Caki2 (cell line): ENCODE data around the gene SNAPC2. TPM values are rescaled to one million over a fixed set of nuclear protein-coding genes. Genes with fewer than 3 reads are reported as not detected.
"Not testable (repeated sequence)": the region's sequence is repeated elsewhere in the genome, so short reads cannot be mapped to it uniquely, and the experiment has no call there.

Experiments used
- DNase-seq: peaks from one replicate; pipeline ENCODE4 v3.0.0-alpha.2; 2015; ENCODE audit warnings: low read depth
- in situ Hi-C: cut with HindIII; loops from 2 replicates; pipeline ENCODE4 v1.10.0; 2016; ENCODE audit warnings: low sequenced_read_pairs, low pct_unique_long_range_greater_than_20kb, mixed read lengths
- total RNA-seq: library from RNA; depleted of rRNA; stranded (reverse); fragments of >200 nt; shearing (Covaris generic); gene quantifications from 2 replicates; pipeline ENCODE4 v1.2.3, GENCODE V29; 2014; ENCODE audit warnings: low replicate concordance

SNAPC2 gene
- total RNA-seq, 1 experiment from 2014 or later: 19.2 TPM

DNA sequence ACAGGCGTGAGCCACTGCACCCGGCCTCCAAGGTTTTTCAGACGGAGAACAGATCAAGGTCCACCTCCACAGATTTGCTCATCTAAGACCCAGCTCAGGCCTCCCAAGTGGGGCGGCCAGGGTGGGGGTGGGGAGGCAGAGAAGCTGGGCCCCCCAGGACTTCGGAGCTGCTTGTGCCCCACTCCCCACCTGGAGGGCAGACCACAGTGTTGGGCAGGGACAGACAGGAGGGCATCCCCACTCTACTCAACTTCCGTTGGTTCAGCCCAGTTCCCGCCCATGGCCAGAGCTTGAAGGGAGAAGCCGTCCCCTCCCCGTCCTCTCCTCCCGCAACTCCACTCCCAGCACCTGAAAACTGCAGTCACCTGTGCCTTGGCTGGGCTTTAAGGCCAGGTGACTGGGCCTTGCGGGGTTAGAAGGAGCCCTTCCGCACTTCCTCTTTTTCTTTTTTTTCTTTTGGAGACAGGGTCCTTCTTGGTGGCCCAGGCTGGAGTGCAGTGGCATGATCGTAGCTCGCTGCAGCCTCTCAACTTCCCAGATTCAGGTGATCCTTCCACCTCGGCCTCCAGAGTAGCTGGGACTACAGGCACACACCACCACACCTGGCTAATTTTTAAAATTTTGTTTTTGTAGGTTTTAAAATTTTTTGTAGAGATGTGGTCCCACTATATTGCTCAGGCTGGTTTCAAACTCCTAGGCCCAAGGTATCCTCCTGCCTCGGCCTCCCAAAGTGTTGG, 32.6 kb upstream of the SNAPC2 start:
- in situ Hi-C loops: no loop called here

DNA sequence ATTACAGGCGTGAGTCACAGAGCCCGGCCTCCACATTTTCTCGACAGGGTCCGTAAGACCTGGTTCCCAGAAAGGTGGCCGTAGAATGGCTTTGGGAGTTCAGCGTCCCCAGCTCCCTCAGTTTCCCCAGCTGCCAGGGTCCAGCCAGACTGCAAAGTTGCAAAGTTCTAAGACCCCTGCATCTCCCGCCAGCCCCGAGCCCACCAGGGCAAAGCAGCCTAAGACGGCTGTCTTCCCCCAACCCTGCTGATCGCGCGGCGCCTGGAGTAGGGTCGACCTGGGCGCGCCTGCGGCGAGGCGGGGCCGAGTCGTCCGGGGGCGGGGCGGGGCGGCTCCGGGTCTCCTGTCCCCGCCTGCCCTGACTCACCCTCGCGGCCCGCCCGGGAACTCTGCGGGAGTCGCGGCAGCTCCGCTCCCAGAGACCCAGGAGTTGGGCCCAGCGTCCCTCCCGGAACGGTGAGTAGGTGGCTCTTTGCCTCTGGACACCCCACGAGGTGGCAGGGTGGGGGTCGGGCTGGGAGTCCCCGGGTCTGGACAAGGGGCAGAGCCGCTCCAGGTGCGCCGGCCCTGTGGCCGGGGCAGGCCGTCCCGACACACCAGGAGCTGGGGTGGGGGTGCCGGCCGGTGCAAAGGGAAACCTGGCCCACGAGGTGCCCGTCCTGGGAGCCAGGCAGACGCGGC, 31.9 kb upstream of the SNAPC2 start, which contains the start of gene LRRC8E:
Gene LRRC8E (plus strand): TSS at position 366 of the 681 bp plus-strand sequence. CDS start 7,094 bp downstream, outside the sequence.
- in situ Hi-C loops: no loop called here
- DNase-seq: peak; percentile 39

More for the DNA sequence above, 32.6 kb upstream of the SNAPC2 start:
- DNase-seq: no peak

DNA sequence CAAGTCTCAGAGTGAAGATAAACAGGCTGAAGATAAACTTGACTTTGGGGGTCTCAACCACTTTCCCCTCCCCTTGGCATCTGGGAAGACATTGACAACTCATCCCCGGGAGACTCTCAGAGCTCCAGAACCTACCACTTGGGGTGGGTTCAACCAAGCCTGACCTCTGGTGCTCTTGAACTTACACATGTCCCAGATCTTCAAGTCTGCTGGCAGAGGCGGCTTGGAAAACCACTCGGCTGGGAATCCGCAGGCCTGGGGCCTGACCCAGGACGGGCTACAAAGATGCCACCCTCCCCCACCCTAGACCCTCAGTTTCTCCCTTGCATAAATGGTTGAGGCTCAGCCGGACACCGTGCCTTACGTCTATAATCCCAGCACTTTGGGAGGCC, 31.3 kb upstream of the SNAPC2 start:
- no peak for DNase-seq
- in situ Hi-C loops: no loop called here

DNA sequence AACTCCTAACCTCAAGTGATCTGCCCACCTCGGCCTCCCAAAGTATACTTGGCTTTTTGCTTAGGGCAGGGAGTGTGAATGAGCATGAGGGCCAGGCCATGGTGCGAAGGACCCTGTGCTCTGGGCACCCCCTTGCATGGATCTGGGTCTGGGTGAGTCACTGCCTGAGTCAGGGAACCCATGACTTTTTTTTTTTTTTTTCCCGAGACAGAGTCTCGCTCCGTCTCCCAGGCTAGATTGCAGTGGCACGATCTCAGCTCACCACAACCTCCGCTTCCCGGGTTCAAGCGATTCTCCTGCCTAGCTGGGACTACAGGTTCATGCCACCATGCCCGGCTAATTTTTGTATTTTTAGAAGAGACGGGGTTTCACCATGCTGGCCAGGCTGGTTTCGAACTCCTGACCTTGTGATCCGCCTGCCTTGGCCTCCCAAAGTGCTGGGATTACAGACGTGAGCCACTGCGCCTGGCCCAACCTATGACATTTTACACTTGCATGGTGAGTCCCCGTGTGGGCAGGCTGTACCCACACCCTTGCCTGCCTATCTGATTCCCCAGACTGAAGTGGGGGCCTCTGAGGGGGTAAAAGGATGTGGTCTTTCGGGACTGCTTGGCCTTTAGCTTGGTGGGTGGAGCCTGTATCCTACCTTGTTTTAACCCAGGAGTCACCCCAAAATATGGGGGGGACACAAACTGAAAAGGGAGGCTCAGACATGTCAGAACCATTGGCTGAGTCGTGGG, 26.6 kb upstream of the SNAPC2 start:
- peak; percentile 51 for DNase-seq
- in situ Hi-C loops: not testable (repeated sequence)

DNA sequence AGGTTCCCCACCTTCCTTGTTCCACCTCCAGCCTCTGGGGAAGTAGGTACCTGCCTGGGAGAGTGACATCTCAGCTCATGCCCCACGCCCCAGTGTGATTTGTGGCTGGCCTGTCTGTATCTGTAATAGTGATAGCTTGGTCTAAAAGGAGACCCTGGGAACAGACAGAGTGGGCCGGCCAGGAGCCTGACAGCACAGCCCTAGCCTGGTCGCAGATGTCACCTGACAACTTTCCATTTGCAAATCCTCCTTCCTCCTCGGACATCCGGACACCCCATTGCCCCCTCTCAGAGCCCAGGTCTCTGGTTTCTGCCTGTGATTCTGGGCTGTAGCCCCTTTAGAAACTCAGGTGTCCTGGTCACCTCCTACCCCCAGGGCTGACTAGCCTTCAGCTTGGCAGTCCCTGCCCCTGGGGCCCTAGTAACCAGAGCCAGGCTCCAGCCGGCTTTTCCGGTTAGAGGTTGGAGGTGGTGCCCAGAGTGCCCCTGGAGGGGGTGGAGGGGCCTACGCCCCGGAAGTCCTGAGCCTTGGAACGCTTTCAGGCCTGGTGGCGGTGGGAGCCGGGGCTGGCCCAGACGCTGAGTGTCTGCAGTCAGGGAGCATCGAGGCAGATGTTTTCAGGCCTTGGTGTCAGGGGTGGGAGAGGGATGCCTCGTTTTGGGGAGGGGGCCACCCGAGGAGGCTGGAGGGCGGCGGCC, 25.4 kb upstream of the SNAPC2 start:
- DNase-seq: no peak
- in situ Hi-C loops: no loop called here

DNA sequence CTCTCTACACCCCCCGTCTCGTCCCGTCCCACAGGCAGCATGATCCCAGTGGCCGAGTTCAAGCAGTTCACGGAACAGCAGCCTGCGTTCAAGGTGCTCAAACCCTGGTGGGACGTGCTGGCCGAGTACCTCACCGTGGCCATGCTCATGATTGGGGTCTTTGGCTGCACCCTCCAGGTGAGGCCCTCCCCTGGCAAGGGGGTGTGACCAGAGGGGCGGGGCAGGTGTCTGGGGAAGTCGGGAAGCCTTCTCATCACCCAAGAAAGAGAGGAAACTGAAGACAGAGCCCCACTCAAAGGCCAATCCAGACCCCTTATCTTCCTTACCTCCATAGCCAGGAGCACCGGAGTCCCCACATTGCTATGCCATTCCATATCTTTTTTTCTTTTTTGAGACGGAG, 24.6 kb upstream of the SNAPC2 start:
- in situ Hi-C loops: no loop called here
- DNase-seq: no peak

DNA sequence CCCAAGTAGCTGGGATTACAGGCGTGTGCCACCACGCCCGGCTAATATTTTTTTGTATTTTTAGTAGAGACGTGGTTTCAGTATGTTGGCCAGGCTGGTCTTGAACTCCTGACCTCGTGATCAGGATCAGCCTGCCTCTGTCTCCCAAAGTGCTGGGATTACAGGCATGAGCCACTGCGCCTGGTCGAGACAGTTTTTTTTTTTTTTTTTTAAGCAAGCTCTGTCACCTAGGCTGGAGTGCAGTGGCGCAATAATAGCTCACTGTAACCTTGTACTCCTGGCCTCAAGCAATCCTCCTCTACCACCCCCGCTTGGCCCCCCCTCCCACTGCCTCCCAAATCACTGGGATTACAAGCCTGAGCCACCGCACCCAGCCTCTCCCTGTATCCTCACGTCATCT, 22.8 kb upstream of the SNAPC2 start:
- no peak for DNase-seq
- in situ Hi-C loops: no loop called here

DNA sequence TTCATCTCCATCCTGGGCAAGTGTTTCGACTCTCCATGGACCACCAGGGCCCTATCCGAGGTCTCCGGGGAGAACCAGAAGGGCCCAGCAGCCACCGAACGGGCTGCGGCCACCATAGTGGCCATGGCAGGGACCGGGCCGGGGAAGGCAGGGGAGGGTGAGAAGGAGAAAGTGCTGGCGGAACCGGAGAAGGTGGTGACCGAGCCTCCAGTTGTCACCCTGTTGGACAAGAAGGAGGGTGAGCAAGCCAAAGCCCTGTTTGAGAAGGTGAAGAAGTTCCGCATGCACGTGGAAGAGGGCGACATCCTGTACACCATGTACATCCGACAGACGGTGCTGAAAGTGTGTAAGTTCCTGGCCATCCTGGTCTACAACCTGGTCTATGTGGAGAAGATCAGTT, 21.2 kb upstream of the SNAPC2 start:
- no peak for DNase-seq
- in situ Hi-C loops: no loop called here

DNA sequence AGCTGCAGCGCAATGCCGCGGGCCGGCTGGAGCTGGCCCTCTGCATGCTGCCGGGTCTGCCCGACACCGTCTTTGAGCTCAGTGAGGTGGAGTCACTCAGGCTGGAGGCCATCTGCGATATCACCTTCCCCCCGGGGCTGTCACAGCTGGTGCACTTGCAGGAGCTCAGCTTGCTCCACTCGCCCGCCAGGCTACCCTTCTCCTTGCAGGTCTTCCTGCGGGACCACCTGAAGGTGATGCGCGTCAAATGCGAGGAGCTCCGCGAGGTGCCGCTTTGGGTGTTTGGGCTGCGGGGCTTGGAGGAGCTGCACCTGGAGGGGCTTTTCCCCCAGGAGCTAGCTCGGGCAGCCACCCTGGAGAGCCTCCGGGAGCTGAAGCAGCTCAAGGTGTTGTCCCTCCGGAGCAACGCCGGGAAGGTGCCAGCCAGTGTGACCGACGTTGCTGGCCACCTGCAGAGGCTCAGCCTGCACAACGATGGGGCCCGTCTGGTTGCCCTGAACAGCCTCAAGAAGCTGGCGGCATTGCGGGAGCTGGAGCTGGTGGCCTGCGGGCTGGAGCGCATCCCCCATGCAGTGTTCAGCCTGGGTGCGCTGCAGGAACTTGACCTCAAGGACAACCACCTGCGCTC, 20.3 kb upstream of the SNAPC2 start:
- in situ Hi-C loops: no loop called here
- no peak for DNase-seq

DNA sequence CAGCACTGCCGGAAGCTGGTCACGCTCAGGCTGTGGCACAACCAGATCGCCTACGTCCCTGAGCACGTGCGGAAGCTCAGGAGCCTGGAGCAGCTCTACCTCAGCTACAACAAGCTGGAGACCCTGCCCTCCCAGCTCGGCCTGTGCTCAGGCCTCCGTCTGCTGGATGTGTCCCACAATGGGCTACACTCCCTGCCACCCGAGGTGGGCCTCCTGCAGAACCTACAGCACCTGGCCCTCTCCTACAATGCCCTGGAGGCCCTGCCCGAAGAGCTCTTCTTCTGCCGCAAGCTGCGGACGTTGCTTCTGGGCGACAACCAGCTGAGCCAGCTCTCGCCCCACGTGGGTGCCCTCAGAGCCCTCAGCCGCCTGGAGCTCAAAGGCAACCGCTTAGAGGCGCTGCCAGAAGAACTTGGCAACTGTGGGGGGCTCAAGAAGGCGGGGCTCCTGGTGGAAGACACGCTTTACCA, 19.7 kb upstream of the SNAPC2 start:
- no peak for DNase-seq
- in situ Hi-C loops: no loop called here

DNA sequence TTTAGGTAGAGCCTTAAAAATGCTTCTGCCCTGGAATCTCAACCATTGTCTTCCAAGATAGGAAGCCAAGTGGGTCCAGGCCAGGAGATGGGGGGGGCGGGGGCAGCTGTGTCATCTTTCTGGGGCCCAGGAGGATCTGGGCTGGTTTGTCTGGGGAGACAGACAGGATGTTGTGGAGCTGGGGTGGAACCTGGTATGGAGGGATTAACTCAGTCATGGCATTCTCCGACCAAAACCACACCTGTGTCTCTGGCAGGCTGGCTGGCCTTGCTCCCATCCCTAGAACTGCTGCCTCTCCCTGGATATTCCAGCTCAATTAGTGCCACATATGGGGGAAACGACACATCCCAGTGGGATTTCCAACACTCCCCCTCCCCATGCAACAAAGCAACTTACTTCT, 19.2 kb upstream of the SNAPC2 start:
- no peak for DNase-seq
- in situ Hi-C loops: no loop called here

DNA sequence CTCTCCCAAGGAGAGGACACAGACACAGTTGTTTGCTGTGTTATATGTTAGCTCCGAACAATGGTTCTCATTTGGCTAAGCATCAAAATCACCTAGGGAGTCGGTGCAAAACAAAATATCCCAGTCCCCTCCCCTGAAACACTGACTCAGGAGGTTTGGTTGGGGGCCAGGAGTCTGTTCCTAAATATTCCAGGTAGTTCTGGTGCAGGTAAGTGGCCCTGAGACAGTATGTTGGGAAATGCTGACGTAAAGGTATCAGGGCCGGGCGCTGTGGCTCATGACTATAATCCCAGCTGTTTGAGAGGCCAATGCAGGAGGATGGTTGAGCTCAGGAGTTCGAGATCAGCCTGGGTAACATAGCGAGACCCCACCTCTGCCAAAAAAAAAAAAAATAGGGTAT, 18.8 kb upstream of the SNAPC2 start:
- DNase-seq: no peak
- in situ Hi-C loops: no loop called here

DNA sequence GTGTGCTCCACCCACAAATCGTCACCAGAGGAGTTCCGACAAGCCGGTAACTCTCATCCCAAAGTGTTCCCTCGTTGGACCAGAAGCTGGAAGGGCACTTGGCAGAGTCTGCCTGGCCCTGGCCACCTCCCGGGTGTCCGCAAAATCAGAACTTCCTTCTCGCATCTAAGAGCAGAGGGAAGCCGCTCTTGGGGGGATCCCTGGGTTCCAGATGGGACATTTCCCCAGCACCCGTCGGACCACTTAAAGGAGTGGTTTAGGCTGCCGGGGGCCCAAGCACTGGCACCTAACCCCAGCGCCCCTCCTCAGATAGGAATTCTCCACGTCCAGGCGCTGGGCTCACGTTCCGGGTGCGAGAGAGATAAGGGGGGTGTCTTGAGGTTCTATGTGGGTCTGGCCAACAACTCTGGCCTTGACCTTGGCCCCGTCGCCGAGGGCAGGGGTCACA, 17.3 kb upstream of the SNAPC2 start:
- no peak for DNase-seq
- in situ Hi-C loops: no loop called here

DNA sequence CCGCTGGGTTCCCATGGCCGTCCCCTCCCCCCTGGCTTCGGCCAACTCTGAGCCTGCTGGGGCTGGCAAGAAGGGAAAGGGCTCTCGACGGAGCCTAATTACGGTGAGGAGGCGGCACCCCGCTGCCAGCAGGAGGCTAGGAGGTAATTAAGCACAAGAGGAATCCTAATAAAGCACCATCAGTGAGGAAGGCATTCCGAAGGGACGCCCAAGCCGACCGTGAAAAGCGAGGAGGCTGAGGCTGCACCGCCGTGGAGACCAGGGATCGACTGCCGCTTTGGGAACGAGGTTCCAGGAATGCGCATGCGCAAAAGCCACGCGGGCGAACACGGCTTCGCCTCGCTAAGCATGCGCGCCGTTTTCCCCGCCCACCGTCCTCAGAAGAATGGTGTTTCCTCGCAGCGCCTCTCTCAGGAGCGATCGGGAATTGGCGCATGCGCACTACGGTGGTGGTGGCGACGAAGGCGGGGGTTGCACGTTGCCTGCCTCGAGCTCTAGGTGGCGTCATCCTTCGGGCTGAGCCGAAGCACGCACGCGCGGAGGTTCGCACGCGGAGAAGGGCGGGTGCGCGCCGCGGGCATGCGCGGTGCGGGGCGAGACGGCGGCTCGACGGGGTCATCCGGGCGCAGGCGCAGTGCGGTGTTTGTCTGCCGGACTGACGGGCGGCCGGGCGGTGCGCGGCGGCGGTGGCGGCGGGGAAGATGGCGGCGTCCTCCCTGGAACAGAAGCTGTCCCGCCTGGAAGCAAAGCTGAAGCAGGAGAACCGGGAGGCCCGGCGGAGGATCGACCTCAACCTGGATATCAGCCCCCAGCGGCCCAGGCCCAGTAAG, 16.7 kb upstream of the SNAPC2 start, which contains the start of gene MAP2K7:
Gene MAP2K7 (plus strand): TSS at position 634 of the 830 bp plus-strand sequence. CDS start 68 bp downstream, at position 702.
- peak; percentile 96 for DNase-seq
- in situ Hi-C loops: no loop called here

DNA sequence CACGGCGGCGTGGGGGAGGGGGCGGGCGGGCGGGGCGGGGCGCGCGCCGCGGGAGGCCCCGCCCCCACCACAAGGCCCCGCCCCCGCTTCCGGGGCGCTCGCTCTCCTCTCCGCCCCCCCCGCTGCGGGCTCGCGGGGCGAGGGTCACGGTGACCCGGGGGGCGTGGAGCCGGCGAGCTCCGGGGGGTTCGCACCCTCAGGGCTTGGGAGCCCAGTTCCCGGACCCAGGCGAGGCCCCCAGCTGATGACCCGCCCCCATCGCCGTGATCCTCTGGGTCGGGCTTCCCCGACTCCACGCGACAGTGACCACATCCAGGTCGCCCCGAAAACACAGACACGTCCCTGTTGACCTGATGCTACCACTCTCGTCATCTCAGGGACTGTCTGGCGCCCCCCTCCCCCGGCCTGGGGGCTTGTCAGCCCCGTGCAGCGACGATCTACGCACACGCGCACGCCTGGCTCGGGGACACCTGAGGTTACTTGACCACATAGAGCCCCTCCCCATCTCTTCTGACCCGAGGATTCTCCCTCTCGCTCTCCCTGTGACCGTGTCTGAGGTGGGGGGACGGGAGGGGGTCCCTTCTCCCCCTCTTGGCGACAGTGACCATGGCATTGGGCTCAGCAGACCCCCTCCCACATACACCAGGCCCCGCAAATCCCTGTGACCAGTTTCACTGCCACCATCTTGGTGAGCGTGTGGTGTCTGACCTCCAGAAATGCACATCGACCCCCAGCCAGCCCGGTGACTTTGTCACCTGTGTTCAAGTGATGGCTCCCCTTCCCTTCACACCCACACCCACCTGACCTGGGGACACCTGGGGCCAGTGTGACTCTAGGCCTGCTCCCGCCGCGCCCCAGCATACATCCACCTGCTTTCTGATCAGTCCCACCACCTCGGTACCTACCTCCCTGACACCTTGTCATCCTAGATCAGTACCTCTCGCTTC, 15.8 kb upstream of the SNAPC2 start:
- no peak for DNase-seq
- in situ Hi-C loops: no loop called here

DNA sequence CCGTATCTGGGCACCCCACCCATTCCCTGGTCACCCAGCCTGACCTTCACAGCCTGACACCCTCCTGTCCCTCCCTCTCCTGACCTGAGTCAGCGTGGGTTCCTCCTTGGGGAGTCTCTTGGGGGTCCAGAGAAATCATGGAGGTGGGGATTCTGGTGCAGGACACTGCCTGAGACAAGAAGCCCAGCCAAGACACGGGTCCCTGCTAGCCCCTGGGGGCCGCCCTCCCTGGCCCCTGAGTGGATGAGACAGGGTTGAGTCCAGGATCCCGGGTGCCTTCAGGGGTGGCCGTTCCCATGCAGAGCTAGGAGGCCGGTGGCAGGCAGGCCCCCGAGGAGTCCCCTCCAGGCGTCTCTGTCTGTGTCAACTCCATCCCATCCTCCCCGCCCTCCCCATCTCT, 14.9 kb upstream of the SNAPC2 start:
- DNase-seq: no peak
- in situ Hi-C loops: no loop called here
